ENCODE measurements around the gene RNF144B.
"Not testable (repeated sequence)": the region's sequence is repeated elsewhere in the genome, so short reads cannot be mapped to it uniquely, and the experiment has no call there.

Gene RNF144B

DNA sequence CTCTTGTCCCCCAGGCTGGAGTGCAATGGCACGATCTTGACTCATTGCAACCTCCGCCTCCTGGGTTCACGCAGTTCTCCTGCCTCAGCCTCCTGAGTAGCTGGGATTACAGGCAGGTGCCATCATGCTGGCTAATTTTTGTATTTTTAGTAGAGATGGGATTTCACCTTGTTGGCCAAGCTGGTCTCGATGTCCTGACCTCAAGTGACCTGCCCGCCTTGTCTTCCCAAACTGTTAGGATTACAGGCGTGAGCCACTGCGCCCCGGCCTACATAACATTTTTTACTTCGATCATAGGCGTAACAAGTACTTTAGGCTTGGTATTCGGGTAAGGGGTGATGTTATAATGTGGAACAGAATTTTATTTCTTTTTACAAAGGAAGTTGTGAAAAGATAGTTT lies 22.5 kb downstream of the RNF144B start:
- not testable (repeated sequence) for DNase-seq (ENCODE audit: low spot score)

DNA sequence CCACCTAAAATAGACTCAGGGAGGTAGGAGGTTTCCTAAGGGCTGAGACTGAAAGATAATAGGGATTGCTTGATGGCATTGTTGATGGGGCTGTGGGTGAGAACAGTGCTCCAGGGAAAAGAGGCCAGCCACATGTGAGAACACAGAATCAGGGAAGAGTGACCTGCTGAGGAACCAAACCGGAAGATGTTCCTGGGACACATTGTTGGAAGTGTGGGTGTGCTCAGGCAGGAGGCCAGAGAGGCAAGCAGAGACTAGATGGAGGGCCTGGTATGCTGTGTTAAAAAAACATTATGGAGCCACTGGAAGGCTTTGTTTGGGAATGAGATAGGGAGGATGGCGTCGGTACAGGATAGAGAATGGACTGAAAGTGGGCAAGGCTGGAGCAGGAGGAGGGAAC lies 23.3 kb downstream of the RNF144B start:
- DNase-seq (ENCODE audit: low spot score) = no peak

- DNase-seq (ENCODE audit: low spot score) = no peak
These were observed 24.9 kb downstream of the RNF144B start for GRCh38 chr6:18412068-18412467.

- DNase-seq (ENCODE audit: low spot score) = peak; percentile 46
These were observed 25.5 kb downstream of the RNF144B start for GRCh38 chr6:18412644-18413043.

DNA sequence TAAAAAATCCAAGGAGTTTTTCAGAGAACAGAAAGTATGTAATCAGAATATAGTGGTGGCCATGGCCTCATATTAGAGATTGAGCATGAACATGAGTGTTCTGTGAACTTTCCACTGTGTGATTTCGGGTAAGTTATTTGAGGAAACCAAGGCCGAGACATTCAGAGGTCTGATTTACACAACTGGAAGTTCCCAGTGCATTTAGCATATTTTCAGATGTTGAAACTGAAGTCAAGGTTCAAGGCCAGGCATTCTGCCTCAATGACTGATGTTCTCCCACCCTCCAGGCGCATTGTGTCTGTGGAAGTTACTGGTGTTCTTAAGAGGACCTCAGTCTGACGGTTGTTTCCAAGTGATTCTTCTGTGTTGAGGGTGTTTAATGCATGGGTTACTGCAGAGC lies 26.2 kb downstream of the RNF144B start:
- DNase-seq (ENCODE audit: low spot score) = no peak

- DNase-seq (ENCODE audit: low spot score) = no peak
These were observed 27.0 kb downstream of the RNF144B start for GRCh38 chr6:18414116-18414515.

- DNase-seq (ENCODE audit: low spot score) = no peak
These were observed 28.1 kb downstream of the RNF144B start for GRCh38 chr6:18415207-18415606.

DNA sequence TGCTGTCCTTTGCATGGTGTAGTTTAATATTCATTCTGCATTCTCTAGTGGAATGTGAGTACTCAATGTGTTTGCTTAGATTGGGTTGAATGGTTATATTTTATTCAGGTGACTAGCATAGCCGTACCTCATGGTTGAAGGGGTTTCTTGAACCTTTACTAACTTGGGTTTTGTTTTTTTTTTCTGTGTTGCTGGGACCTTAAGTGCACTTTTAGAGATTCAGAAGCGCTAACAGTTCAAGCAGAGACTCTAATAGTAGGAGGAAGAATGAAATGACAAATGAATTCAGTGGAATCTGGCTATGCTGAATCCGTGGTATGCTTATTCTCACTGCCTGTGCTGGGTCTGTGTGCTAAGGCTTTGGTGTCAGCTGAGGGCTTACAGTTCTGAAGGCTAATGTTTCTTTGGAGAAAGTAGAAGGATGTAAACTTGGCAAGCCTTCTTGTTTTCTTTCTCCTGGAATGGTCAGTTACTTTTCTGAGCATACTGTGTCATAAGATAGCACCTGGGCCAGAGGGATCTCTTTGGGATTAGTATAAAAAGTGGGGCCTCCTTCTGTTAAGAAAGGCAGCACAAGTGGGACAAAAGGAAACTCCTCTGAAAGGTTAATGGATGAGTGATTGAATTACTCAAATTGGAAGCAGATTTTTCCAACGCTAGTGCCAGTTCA lies 28.7 kb downstream of the RNF144B start:
- peak; percentile 20 for DNase-seq (ENCODE audit: low spot score)

GRCh38 chr6:18416341-18416679 lies 29.2 kb downstream of the RNF144B start:
- DNase-seq (ENCODE audit: low spot score) = no peak

- DNase-seq (ENCODE audit: low spot score) = no peak
These were observed 33.2 kb downstream of the RNF144B start for GRCh38 chr6:18420328-18420727.

DNA sequence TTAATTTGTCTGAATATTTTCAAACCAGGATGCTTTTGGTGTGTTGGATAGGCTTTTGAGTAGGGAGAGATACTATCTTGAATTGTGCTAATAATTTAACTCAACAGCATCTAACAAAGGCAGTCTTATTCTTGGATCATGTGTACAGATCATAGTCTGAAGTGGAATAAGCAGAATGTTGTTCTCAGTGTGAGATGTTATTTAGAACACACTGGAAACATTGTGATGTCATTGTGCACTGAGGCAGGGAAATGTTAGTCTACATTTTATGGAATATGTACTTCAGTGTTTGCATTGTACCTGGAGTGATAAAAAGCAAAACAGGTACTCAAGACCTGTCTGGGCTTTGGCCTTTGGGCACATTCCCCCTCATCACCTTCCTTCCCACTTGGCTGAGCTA lies 35.0 kb downstream of the RNF144B start:
- DNase-seq (ENCODE audit: low spot score) = no peak

DNA sequence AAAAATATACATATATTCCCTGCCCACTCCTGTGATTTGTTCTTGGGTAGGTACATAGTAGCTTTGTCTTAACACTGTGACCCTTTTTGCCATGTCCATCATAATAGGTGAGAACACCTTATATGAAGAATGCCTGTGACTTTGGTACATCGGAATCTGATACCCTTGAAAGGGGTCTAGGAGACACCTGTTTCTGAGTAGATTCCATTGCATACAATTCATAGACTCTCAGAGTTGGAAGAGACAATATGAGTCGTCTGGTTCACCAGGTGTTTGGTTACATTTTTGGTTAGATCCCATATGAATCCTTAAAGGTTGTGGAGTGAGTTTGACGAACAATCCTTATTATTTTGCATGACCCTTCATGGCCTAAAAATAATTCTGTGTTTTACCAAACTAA lies 36.3 kb downstream of the RNF144B start:
- no peak for DNase-seq (ENCODE audit: low spot score)

DNA sequence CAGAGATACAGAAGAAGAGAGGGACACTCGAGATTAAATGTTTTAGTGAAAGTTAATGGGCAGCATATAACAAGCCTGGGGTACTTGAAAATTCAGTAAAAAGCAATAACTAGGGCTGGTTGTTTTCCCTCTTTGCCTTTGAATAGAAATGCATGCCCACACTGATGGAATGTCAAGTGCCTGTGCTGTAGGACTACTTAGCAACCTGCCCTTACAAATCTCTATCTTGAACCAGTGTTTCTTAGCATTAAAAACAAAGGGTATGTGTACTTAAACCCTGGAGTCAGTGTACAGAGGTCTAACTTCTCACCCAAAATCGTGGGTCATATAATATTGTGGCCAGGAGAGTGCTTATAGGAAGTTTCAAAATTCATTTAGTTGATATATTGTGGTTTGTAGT lies 37.1 kb downstream of the RNF144B start:
- no peak for DNase-seq (ENCODE audit: low spot score)

DNA sequence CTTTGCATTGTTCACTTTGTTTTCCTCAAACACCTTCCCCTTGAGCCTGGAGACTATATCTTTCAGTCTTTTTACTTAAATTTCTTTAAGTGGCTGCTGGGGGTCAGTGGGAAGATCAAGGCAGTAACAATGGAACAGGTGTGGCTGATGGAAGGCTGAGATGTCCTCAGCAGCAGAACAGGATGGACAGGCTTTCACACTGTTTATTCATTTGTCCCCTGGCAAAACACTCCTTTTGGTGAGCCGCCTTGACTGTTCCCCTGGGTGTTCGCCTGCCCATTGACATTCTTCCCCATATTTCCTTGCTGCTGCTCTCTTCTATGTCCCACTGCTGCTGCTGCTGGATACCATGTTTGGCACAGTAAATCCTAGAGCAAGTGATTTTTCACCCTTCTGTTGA lies 38.1 kb downstream of the RNF144B start:
- no peak for DNase-seq (ENCODE audit: low spot score)

GRCh38 chr6:18427296-18427695 lies 40.1 kb downstream of the RNF144B start:
- DNase-seq (ENCODE audit: low spot score) = no peak

DNA sequence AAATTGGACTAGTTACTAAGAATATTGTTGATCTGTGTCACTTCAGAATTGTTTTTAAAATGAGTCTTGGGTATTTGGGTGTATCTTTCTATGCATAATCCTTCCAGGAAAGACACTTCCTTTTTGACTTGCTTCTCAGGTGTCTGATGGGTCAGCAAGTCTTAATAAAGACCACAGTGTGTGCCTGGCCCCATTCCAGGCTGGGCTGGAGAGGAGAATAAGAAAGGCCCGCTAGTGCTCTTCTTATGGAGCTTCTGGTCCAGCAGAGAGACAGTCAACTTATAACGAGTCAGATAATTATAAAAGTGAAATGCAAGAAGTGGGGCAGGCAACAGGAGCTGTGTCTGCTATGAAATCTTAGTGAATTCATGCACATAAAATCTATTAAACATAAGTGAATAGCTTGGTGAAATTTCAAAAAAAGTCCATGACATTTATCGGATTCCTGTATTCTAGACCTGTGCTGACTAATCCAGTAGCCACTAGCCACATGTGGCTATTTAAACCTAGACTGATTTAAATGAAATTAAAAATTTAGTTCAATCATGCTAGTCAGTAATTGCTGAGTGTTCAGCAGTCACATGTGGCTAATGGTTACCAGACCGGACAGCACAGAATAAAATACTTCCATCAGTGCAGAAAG lies 42.6 kb downstream of the RNF144B start:
- no peak for DNase-seq (ENCODE audit: low spot score)

DNA sequence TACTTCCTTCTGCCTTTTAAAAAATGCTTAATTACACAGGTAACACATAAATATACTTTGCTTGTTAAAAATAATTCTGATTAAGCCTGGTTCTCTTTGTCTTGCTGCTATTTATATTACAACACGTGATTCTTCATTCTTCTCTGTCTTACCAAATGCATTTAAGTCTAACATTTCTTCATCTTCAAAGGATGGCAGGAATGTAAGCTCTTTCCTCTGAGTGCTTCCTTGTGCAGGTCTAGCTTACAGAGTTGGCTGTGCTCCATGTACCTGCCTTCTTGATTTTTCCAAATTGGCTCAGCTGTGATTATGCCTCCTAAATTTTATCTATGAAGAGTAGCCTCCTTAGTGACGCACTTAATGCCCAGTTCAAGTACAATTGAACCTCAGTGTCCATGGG lies 44.4 kb downstream of the RNF144B start:
- DNase-seq (ENCODE audit: low spot score) = no peak

DNA sequence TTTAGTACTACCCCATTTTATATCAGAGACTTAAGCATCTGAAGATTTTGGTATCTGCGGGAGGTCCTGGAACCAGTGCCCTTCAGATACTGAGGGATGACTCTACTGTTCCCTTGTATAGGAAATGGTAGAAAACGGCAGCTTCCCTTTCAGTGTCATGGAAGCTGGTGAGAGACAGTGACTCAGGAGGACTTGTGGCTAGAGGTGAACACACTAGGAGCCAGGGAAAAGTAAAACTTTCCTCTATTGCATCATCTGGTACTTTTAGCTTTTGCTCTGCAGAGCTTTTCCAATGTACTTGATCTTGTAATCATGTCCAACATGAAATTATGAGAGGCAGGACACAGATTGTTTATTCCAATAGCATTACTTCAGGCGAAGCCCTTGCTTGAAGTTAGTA lies 45.0 kb downstream of the RNF144B start:
- peak; percentile 7 for DNase-seq (ENCODE audit: low spot score)

- no peak for DNase-seq (ENCODE audit: low spot score)
These were observed 45.5 kb downstream of the RNF144B start for GRCh38 chr6:18432619-18433018.

- no peak for DNase-seq (ENCODE audit: low spot score)
These were observed 45.9 kb downstream of the RNF144B start for GRCh38 chr6:18433059-18433458.

- DNase-seq (ENCODE audit: low spot score) = no peak
These were observed 49.2 kb downstream of the RNF144B start for GRCh38 chr6:18436341-18436740.

DNA sequence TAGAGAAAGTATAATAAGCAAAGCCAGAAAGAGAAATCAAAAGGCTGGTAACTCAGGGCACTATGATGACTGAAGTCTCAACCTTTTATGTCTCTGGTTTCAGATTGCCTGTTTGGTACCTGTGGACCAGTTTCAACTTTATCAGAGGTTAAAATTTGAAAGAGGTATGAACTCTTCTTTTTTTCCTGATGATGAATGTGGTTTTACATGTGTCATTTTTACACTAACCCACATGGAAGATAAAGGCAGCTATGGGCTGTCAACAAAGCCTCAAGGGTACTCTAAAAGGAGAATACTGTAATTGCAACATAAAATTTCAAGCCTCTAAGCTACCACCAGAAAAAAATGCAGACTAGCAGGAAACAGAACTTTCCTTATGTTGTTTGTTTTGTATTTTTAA lies 52.4 kb downstream of the RNF144B start:
- no peak for DNase-seq (ENCODE audit: low spot score)

GRCh38 chr6:18441251-18441979 lies 54.3 kb downstream of the RNF144B start:
- DNase-seq (ENCODE audit: low spot score) = no peak

DNA sequence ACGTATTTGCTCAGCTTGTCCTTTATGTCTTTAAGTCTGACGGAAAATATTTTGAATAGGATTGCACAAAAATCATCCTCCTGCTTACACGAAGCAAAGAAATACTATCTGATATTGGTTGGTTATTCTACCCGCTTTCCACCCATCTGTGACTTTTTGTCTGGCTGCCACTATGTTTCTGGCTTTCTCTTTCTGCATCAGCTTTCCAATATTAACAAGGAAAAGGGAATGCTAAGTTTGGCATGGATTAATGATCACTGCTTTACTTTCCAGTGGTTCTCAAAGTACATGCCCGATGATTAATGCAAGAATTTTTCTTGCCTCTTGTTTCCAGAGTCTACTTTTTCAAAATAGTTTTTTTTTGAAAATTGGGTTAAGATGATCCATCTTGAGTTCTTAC lies 57.0 kb downstream of the RNF144B start:
- no peak for DNase-seq (ENCODE audit: low spot score)
